Hematopoietic multipotent progenitor cell treated with erythropoietin and hydrocortisone succinate and interleukin-3 and kit ligand, for 8 days (in vitro differentiated cells): ENCODE data around the gene PRRG3.
A peak's percentile ranks its signal among the peaks of the same experiment; 100 is the strongest.

Experiments
- DNase-seq: peaks from one replicate; pipeline ENCODE4 v3.0.0-alpha.2; 2015

Gene PRRG3

DNA sequence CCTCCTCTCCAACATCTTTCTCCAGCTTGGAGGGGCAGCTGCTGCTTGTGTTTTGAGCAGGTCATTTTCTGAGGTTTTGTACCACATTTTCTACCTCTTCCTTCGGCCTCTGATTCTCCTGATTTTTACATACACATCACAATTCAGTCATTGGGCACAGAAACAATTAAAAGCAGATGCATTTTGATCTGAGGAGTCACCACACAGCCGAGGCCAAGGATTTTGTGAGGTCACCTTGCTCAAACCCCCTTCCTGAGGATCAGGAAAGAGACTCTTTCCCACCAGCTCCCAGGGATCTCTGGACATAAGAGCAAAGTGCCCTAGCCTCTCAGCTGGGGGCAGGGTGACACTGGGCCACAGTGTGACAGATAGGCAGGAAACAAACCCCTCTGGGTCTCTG lies 15.2 kb downstream of the PRRG3 start:
- no peak for DNase-seq

DNA sequence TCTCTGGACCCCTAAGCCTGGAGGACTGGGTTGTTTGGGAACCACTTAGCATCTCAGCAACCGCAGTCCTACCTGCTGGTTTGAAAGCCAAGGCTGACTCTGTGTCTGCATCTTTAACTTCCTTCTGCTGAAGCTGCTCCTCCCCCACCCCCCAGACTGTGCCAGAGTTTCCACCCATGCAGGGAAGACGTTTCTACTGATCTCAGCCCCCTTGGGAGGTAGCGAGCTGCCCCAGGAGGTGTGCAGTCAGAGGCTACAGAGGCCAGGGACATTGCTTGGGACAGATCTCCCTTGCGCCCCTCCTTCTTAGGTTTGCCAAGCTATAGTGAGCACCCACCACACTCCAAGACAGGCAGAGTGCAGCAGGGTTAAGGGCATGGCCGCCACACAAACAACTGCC lies 15.9 kb downstream of the PRRG3 start:
- no peak for DNase-seq

DNA sequence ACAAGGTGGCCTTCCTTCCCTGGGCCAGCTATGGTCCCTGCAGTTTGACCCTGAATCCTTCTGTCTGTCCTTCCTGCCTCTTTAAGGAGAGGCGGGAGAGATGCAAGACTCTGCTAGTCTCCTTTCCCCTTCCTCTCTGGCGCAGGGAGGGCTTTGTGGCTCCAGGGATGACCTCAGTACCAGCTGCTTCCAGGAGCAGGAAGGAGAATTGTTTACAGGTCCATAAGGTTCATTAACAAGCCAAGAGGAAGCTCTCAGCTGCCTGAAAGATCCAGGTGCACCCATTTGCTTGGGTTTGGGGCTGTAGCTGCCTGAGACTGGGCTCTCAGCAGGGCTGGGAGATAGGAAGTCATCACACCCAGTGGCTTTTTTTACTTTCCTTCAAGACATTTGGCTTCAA lies 16.5 kb downstream of the PRRG3 start:
- no peak for DNase-seq

DNA sequence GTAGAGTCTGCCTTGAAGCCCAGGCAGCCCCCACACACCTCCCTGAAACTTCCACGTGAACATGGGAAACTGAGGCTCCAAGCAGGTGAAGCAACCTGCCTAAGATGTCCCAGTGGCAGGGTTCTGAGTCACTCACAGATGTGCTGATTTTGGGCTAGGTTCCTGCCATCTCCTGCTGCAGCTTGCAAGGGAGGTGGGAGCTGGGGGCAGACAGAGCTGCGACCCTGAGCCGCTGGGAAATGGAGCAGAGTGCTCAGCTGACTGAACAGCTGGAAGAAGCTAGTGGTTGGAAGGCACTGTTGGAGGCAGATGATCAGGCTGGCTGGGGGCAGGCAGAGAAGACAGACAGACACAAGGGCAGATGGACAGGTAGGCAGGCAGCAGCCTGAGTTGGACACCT lies 17.0 kb downstream of the PRRG3 start:
- DNase-seq = no peak

DNA sequence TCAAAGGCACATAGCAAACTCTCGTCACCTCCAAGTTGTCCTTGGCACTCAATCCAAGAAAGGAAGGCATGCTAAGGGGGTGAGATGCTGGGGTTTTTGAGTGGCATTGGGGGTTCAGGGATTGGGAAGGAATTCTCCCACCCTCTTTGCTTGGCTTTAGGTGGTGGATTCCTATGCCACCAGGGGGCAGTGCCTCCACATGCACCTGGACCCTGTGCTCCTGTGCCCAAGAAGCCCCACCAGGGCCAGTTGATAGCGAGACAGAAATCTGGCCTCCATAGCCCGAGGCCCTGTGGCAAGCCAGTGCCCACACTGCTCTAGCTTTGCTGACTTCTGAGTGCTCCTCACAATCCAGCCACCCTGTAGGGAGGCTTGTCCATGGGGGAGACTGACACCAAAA lies 18.6 kb downstream of the PRRG3 start:
- DNase-seq = peak; percentile 20

DNA sequence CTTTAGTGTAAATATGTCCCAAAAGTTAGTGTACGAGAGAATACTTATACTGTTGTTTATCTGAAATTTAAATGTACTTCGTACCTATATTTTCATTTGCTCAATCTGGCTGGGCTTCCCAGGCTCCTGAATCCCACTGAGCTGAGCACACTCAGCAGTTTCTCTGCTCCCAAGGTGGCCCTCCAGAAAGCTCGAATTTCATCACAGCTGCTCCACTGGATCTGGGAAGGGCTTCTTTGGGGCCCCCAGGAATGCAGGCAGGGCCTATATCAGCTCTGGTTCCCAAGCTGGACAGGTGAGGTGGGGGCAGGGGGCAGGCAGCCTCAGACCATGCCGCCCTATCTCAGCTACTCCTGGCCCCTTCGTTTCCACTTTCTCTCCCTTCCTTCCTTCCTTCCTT lies 19.1 kb downstream of the PRRG3 start:
- no peak for DNase-seq

DNA sequence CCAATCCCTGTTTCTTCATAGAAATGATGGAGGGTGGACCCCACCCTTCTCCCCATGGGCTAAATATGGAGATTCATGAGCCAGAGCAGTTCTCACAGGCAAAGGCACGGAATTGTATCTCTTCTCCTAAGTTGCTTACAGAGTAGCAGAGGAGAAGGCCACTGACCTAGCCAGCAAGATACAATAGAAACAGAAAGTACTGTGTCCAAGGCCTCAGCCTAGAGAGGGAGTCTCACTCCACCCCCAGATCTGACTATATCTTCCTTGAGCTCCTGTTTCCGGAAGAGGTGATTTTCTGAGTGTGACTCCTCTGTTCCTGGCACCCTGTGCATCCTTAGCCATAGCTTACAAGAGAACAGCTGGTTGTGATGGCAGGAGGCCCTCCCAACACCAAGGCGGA lies 20.5 kb downstream of the PRRG3 start, which contains the start of gene FATE1:
FATE1 (plus strand) TSS at position 284 of the 400 bp plus-strand sequence; CDS start at position 369, 85 bp downstream.
- DNase-seq = no peak

DNA sequence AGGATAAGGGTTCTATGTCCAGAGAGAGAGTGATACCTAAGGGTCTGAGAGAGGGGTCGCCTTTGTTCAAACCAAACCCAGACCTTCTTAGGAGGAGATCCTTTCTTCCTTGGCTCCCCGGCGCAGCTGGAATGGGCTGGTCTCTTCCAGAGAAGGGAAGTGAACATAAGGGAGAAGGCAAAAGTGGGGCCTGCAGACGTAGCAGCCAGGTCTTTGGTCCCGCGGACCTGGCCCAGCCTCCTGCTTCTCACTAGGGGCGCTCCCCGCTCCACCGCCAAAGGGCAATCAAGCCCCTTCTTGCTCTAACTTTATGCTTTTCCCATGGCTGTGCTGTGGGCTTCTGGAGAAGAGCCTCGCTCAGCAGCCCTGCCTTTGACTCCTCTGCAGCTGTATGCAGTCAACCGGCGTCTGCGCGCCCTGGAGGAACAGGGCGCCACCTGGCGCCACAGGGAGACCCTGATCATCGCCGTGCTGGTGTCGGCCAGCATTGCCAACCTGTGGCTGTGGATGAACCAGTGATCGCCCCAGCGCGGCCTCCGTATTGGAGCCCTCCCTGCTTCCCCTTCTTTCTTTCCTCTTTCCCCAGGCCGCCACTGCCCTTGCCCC lies 27.1 kb downstream of the PRRG3 start:
- no peak for DNase-seq

DNA sequence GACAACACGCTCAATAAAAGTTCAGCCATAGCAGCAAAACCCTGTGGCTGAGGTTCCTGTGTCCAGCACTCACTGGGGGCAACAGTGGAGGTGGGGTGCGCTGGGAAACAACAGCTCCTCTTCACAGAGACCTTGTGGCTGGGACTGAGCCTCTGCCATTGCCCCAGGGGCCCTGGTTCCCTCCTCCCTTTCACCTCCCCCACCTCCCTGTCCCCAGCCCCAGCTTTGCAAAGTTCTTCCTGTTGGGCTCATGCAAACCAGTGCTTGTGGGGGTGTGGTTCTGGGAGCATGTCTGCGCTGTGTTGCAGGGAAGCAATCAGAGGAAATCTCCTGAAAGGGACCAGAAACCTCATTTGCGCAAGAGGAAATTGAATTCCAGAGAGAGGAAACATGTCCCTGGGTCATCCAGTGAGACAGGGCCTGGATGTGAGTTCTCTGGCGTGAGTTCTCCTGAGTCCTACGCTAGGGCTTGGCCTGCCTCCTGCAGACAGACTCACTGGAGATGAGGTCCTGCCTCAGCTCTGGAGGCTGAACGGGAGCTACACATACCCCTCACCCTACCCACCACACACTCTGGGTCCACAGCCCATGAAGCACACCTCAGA lies 28.0 kb downstream of the PRRG3 start:
- no peak for DNase-seq

DNA sequence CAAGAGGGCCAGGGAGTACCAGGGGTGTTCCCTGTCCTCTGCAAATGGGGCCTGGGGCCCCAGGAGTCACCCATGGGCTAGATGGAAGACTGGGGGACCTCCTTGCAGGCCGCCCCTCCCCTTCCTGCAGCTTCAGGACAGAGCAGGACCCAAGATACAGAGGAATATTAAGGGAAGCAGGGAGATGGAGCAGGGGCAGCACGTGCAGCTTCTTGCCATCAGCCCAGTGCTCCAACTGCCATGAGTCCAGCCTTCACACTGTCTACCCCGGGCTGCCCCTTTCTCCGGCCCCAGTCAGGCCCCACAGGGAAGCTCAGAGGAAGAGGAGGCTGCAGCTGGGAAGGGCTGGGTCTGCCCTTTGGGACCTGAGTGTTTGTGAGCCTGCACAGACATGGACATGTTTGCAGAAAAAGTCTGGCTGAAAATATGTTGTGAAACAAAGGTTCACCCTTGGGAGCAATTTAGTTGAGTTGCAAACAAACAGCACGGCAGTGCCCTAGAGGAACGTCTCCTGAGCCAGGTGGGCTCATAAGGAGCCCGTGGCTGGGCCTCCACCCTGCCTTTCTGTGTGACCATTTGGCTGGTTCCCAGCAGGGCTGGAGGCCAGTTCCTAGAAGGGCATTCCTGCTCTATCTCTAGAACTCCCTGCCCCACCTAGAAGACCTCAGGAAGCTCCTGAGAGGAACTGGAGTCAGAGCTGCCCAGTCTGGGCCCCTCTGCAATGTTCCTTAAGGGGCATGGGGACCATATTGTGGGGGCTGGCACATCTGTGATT lies 29.5 kb downstream of the PRRG3 start:
- no peak for DNase-seq

DNA sequence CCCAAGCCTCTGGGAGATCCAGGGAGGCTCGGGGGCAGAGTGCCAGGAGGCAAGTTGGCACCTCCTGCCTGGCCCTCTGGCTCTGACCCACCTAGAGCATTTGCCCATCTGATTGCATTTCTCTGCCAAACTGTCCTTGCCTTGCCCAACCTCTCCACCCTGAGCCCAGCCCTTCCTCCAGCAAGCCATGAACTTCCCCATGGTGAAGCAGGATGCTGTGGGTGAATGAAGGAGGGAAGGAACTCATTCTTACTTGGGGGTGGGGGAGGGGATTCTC lies 30.0 kb downstream of the PRRG3 start:
- DNase-seq = no peak

DNA sequence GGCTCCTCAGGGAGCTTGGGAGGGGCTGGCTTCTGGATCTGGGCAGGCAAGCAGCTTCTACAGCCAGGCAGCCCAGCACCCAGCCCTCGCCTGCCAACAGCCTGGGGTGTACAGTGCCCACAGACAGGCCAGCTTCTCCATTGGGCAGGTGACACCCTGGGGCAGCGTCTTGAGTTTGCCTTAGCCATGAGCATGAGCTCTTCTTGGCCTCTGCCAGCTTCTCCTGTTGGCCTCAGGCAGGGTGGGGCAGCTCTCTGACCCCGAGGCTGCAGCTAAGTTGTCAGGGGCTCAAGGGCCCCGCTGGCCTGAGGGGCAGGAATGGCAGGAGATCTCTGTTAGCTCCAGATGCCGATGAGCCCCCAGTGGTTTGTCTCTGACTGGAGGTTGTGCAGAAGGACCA lies 31.5 kb downstream of the PRRG3 start:
- no peak for DNase-seq

DNA sequence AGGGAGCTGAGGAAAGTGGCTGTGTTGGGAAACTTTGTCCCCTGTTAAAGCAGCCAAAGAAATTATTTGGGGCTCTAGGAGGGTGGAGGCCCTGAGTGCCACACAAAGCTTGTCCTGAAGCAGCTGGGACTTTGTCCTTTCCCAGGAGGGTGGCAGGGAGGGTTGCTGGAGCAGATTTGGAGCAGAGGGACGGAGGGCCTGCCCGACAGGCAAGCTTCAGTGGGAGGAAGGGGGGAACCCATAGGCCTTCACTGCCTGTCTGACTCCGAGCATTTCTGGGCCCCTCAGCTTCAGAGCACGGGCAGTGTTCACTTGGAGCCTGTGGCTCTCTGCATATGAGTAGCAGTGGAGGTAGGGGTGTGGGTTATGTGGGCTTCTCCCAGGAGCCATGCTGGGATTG lies 32.1 kb downstream of the PRRG3 start:
- DNase-seq = no peak

DNA sequence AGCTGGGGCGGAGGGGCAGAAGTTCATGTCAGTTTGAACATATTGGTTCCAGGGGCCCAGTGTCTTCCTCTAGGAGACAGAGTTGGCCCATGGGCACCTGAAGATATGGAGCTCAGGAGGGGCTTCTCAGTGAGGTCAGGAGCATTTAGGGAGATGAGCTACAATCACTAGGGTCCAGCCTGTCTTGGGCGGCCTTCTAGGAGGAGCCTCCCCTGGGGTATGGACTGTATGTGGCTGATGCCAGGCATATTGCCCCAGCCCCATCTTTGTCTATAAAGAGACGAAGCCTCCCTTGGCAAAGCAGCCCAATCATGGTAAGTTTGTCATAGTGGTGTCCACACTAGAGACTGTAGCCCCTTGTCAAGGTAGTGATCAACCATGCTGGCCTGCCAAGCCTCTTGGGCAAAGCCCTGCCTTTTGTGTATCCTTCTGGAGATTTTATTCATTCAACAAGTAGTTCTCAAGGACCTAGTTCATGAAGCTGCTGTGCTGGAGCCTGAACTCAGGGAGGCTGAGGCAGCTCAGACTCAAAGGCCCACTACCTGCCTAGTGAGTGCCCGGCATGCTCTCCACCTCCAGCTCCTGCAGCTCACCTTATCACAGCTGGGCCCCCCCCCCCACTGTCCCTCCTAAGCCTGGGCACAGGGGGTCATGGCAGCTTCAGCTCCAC lies 33.9 kb downstream of the PRRG3 start:
- DNase-seq = no peak

DNA sequence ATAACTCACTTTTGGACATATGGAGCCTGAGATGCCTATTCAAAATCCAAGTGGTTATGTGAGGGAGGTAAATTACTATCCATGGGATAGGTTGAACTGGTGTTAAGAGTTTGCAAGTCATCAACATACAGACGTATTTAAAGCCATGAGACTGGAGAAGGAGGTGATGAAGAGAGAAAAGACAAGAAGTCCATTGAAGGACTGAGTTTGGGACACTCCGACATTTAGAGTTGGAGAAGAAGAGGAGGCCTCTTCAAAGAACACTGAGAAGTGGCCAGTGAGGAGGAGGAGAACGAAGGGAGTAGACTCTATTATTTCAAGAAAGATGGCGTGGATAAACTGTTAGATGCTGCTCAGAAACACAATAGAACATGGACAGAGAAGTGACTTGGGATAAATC lies 39.2 kb downstream of the PRRG3 start, which contains the start of gene CNGA2:
CNGA2 (plus strand) TSS at position 301 of the 400 bp plus-strand sequence. CDS start 3,738 bp downstream, outside the sequence.
- no peak for DNase-seq

DNA sequence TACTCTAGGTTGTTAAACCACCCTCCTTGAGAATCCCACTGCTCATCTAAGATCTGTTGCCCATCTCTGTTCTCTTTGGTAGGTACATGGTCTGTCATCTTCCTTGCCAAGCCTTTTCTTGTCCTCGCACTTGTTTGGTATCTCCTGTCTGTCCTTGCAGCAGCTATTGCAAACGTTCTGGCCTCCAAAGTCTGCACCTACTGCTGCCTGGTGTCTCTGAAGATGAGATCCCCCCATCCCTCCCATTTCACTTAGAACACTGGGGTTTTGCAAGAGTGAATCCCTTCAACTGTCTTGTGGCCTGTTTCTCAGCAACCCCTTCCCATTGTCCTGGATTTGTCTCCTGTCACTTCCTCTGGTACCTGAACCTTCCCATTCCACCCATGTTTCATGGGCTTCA lies 40.0 kb downstream of the PRRG3 start:
- no peak for DNase-seq

DNA sequence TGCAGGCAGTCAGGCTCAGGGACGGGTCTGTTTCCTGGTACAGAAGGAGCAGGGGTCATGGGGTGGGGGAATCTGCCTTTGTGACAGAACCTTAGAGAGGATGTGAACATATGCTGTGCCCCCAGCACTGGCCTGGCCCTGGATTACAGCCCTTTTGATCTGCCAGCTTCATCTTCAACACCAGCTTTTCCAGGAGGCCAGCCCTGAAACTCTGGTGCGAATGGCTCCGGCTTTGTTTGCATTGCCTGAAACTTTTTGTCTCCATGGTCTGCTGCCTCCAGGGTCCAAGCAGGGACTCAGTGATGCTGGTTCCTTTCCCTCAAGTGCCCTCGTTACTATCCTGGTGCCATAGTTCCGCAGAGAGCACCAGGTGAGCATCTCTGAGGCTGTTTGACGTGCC lies 41.4 kb downstream of the PRRG3 start:
- DNase-seq = no peak

DNA sequence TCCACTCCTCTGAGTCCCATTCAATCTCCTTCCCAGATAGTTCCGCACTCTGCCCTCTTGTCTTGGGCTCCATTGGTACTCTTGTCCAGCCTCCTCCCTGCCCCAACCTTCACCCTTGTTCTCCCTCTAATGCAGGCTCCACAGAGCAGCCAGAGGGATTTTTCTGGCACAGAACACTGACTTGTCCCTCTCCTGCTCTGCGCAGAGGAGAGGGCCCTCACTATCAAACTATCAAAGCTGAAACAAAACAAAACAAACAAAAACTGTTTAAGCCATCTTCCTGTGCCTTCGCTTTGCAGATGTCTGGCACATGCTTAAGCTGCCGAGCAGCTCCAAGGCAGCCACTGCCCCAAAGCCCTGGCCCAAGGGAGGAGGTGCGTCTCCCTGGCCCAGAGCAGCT lies 42.2 kb downstream of the PRRG3 start:
- DNase-seq = no peak

DNA sequence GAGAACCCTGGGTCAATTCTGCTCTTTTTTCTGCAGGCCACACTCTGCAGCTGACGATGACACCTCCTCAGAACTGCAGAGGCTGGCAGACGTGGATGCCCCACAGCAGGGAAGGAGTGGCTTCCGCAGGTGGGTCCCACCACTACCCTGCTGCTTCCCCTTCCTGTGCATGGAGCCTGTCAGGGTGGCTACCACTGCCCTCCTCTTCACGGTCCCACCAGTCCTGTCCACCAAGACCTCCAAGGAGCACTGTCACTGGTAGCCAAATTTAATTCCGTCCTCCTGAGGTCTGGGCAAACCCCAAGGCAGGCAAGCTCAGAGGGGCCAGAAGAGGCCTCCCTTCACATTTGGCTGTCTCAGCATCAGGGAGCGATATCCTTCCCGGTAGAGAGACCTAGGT lies 43.5 kb downstream of the PRRG3 start:
- no peak for DNase-seq

DNA sequence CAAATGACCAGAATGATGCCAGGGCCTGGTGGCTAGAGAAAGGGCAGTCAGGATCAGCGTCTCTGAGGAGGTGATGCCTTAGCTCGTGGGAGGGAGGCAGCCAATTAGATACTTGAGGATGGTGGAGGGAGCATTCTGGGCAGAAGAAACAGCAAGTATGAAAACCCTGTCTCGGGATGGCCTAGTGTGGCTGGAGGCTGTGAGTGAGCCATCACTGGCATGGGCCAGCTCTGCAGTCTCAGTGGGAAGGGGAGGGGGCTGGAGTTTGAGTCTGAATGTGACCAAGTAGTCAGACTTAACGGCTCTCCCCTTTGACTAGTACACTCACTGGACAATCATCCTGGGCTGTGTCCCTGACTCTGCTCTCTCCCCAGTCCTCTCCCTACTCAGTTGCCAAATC lies 46.3 kb downstream of the PRRG3 start:
- no peak for DNase-seq

DNA sequence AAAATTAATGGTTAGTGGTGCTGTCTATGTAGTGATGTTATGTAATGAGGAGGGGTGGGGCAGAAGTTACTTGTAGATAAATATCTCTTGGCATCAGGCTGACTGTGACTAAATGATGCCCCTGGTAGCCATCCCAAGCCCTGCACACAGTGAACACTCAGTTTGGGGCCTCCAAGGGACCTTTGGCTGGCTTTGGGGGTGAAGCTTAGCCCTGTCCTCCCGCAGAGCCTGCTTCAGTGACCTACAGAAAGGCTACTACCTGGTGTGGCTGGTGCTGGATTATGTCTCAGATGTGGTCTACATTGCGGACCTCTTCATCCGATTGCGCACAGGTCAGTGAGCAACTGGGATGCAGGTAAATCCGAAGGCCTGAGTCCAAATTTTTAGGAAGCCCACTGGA lies 47.1 kb downstream of the PRRG3 start:
- DNase-seq = no peak

DNA sequence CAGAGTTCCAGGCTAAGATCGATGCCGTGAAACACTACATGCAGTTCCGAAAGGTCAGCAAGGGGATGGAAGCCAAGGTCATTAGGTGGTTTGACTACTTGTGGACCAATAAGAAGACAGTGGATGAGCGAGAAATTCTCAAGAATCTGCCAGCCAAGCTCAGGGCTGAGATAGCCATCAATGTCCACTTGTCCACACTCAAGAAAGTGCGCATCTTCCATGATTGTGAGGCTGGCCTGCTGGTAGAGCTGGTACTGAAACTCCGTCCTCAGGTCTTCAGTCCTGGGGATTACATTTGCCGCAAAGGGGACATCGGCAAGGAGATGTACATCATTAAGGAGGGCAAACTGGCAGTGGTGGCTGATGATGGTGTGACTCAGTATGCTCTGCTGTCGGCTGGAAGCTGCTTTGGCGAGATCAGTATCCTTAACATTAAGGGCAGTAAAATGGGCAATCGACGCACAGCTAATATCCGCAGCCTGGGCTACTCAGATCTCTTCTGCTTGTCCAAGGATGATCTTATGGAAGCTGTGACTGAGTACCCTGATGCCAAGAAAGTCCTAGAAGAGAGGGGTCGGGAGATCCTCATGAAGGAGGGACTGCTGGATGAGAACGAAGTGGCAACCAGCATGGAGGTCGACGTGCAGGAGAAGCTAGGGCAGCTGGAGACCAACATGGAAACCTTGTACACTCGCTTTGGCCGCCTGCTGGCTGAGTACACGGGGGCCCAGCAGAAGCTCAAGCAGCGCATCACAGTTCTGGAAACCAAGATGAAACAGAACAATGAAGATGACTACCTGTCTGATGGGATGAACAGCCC lies 48.6 kb downstream of the PRRG3 start:
- DNase-seq = no peak

DNA sequence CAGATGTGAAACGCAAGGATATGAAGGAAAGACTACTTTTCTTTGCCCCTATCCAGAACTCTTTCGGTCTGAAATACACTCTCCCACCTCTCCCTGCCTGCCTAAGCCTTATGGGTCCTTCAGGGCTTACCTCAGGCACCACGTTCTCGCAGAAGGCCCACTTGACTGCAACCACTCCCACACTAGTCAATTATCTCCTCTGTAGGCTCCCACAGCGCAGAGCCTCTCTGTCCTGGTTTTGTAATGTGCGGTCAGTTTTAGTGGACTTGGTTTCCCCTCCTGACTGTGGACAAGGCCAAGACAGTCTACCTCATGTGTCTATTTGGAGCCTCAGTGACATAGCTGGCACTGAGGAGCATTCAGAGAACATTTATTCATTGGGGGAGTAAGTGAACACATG lies 50.4 kb downstream of the PRRG3 start:
- no peak for DNase-seq
